ENCODE data around the gene HNRNPK.

HNRNPK gene

DNA sequence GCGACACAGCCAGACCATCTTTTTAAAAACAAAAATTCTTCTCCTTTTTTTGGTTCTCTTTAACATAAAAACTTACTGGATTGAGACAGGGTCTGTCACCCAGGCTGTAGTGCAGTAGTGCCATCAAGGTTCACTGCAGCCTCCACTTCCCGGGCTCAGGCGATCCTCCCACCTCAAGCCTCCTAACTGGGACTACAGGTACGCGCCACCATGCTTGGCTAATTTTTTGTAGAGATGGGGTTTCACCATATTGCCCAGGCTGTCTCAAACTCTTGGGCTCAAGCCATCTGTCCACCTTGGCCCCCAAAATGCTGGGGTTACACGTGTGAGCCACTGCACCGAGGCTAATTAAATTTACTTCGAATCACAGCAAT lies 13.8 kb downstream of the HNRNPK start:
- H3K4me3 ChIP-seq (replicated peaks; ENCODE audit: low read depth, low read length), result no peak overlapping the region
- DNase-seq (ENCODE audit: low read depth), result no peak
- no peak for TF ChIP-seq CTCF (IDR thresholded peaks at IDR 0.05; ENCODE audit: low read length, missing control alignments)

- no peak overlapping the region for H3K4me3 ChIP-seq (replicated peaks; ENCODE audit: low read depth, low read length)
- peak; percentile 45 for DNase-seq (ENCODE audit: low read depth)
- no peak for TF ChIP-seq CTCF (IDR thresholded peaks at IDR 0.05; ENCODE audit: low read length, missing control alignments)
These were observed 14.4 kb downstream of the HNRNPK start for GRCh38 chr9:83965350-83966208.

GRCh38 chr9:83964973-83965349 lies 15.1 kb downstream of the HNRNPK start:
- H3K4me3 ChIP-seq (replicated peaks; ENCODE audit: low read depth, low read length), result no peak overlapping the region
- DNase-seq (ENCODE audit: low read depth), result no peak
- TF ChIP-seq CTCF (IDR thresholded peaks at IDR 0.05; ENCODE audit: low read length, missing control alignments), result no peak

- H3K4me3 ChIP-seq (replicated peaks; ENCODE audit: low read depth, low read length), result no peak overlapping the region
- peak; percentile 43 for DNase-seq (ENCODE audit: low read depth)
- no peak for TF ChIP-seq CTCF (IDR thresholded peaks at IDR 0.05; ENCODE audit: low read length, missing control alignments)
These were observed 17.9 kb downstream of the HNRNPK start for GRCh38 chr9:83962165-83962564.

GRCh38 chr9:83960991-83961390 lies 19.0 kb downstream of the HNRNPK start:
- H3K4me3 ChIP-seq (replicated peaks; ENCODE audit: low read depth, low read length), result no peak overlapping the region
- TF ChIP-seq CTCF (IDR thresholded peaks at IDR 0.05; ENCODE audit: low read length, missing control alignments), result no peak

DNA sequence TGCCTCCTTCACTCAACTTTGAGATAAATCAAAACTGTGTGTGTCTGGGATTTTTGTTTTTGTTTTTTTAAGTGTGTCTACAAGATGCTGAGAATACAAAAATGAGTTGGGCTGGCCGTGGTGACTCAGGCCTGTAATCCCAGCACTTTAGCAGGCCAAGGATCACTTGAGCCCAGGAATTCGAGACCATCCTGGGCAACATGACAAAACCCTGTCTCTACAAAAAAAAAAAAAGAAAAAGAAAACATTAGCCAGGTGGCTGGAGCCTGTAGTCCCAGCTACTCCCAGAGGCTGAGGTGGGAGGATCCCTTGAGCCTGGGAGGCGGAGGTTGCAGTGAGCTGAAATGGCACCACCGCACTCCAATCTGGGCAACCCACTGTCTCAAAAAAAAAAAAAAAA lies 21.0 kb downstream of the HNRNPK start:
- H3K4me3 ChIP-seq (replicated peaks; ENCODE audit: low read depth, low read length), result no peak overlapping the region
- no peak for TF ChIP-seq CTCF (IDR thresholded peaks at IDR 0.05; ENCODE audit: low read length, missing control alignments)
- DNase-seq (ENCODE audit: low read depth), result peak; percentile 72

More at GRCh38 chr9:83960991-83961390, 19.0 kb downstream of the HNRNPK start:
- DNase-seq (ENCODE audit: low read depth), result no peak

DNA sequence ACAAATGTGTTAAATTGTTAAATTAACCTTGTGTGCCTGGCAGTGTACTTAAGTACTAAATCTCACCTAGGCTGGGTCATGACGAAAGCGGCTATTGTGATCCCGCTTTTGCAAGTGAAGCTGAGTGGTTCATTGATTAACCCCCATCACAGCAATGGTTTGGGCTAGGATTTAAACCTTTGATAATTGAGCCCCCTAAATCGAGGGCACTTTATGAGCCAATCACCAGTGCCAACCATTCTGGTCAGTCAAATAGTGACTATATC lies 22.8 kb downstream of the HNRNPK start:
- no peak for TF ChIP-seq CTCF (IDR thresholded peaks at IDR 0.05; ENCODE audit: low read length, missing control alignments)
- no peak for DNase-seq (ENCODE audit: low read depth)
- peak overlapping the region; percentile 60 for H3K4me3 ChIP-seq (replicated peaks; ENCODE audit: low read depth, low read length)

All from fibroblast of pulmonary artery (primary cell).